Measurements from ENCODE around the gene UGT2B7. TPM values are rescaled to one million over a fixed set of nuclear protein-coding genes. Genes with fewer than 3 reads are reported as not detected.
"Not testable (repeated sequence)": the region's sequence is repeated elsewhere in the genome, so short reads cannot be mapped to it uniquely, and the experiment has no call there.

Gene UGT2B7
- total and polyA plus RNA-seq, 2 of the 13 experiments (the other 11 are each of a cell fraction or from before 2014, with no cell fraction given), result 26.8 to 41.8 TPM

GRCh38 chr4:69053309-69053885, 42.9 kb upstream of the UGT2B7 start:
- POLR2A ChIA-PET, result interaction anchor here (0.9 to 4.3 kb wide), 6 partner anchors 42 to 320 kb away, joined by 3 to 19 read pairs (median 5); partner anchors contain the start of gene UGT2A3
- H3K36me3 ChIP-seq (replicated peaks in 1 of 2; ENCODE audit: control insufficient read depth in 1 of 2, insufficient read depth in 2 of 2, low read length in 2 of 2); H4K20me1 ChIP-seq (ENCODE audit: insufficient read depth, low read length); CTCF ChIA-PET (ENCODE audit: low intra/inter-chr PET ratio, low total read pairs); H3K27me3 ChIP-seq (ENCODE audit: control insufficient read depth in 1 of 2, insufficient read depth in 2 of 2, low read length in 2 of 2); H3K9me3 ChIP-seq (ENCODE audit: low read length); H2AFZ ChIP-seq (ENCODE audit: low read length); DNase-seq (ENCODE audit: low spot score); ATAC-seq; FAIRE-seq; TF ChIP-seq SOX13, SOX6 (IDR thresholded peaks at IDR 0.05): not testable (repeated sequence)
- WGBS (ENCODE audit: low lambda C conversion rate), result 55% methylated on average over 7 of the region's 7 CpGs
- Histone ChIP-seq H3K4me1 (ENCODE audit: insufficient read depth, low read length) (peaks cover 57% of the 10 kb centered on the region), H3K4me3 (replicated peaks in 1 of 3; ENCODE audit: insufficient read depth in 1 of 3, low read depth in 2 of 3, low read length in 3 of 3) (peak overlapping the region; percentile 46 to 52 (median 48); a peak in 4 of 6 replicates), H3K79me2 (ENCODE audit: insufficient read depth, low read length) (peaks cover 77% of the 10 kb centered on the region), H3K27ac (ENCODE audit: extremely low read length, insufficient read depth, low read length) (peak overlapping the region; percentile 88), H3K9ac (ENCODE audit: insufficient read depth, low read depth, low read length) (peak overlapping the region; percentile 92), H3K4me2 (ENCODE audit: low read depth, low read length) (peak overlapping the region; percentile 83)
- 0 out of 2 replicates have a peak, but pooled peaks have one; percentile 10 for TF ChIP-seq ZFX (CRISPR knock-in tag; IDR thresholded peaks at IDR 0.05; ENCODE audit: low read depth)
- TF ChIP-seq SOX5 (CRISPR knock-in tag; IDR thresholded peaks at IDR 0.05; ENCODE audit: borderline replicate concordance), result peak; percentile 28; the same call in 1 of the 2 replicates
- 0 out of 2 replicates have a peak, but pooled peaks have one; percentile 29 for TF ChIP-seq SALL1 (CRISPR knock-in tag; IDR thresholded peaks at IDR 0.05)
- TF ChIP-seq SOX13 (CRISPR knock-in tag; conservative IDR thresholded peaks at IDR 0.05 in 1 of 2, IDR thresholded peaks at IDR 0.05 in 1 of 2), result peak in 1 of 2 experiments; percentile 57; a peak in 2 of 4 replicates
- peak; percentile 17 for TF ChIP-seq TEAD3 (CRISPR knock-in tag; optimal IDR thresholded peaks at IDR 0.05; ENCODE audit: borderline replicate concordance)
- peak; percentile 44 for TF ChIP-seq SAP130 (CRISPR knock-in tag; IDR thresholded peaks at IDR 0.05; ENCODE audit: low read depth)
- peak; percentile 41; the same call in 1 of the 2 replicates for TF ChIP-seq RBFOX2 (IDR thresholded peaks at IDR 0.05; ENCODE audit: low read depth, low read length)
- peak; percentile 23; the same call in 1 of the 2 replicates for TF ChIP-seq POLR2G (IDR thresholded peaks at IDR 0.05; ENCODE audit: low read depth, low read length)
- TF ChIP-seq AFF4 (CRISPR knock-in tag; IDR thresholded peaks at IDR 0.05), result peak; percentile 84
- peak; percentile 21; the same call in 1 of the 2 replicates for TF ChIP-seq SOX6 (CRISPR knock-in tag; IDR thresholded peaks at IDR 0.05)
- intact Hi-C loops (cut with micrococcal nuclease; ENCODE audit: unreplicated experiment) (loop anchor here (10.0 kb wide), 1 partner anchor 559 kb away; no protein-coding TSS in a partner anchor), in situ Hi-C loops (cut with HindIII; ENCODE audit: extremely low pct_ligation_motif_present, low pct_unique_long_range_greater_than_20kb) (loop anchor here (25.0 kb wide), 1 partner anchor 566 kb away; no protein-coding TSS in a partner anchor)
- TSS peak; percentile 32 for BruUV-seq (replicated peaks)
